ENCODE measurements around the gene RAB37.

Gene RAB37

DNA sequence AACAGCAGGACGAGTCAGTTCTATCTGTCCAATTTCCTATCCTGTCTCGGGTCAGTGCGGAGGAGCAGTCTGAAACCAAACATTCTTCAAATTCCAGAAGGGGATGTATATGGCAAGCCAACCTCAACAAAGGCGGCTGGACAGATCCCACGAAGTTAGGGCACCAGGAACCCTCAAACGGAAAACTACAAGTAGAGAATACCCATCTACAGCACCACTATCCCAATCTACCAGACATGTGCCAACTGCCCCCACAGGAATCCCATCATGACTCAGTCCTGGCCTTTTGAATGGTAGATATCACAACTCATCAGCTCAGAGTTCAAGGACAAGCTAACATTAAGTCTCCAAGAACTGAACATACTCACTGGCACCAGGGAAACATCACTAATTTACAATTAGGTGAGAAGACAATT is 36.8 kb downstream of the RAB37 start:
- no peak for TF ChIP-seq CTCF (IDR thresholded peaks at IDR 0.05; ENCODE audit: control insufficient read depth, insufficient read depth, low read depth, low read length, missing control alignments)
- no peak for DNase-seq (ENCODE audit: low read depth)
- H3K4me3 ChIP-seq (ENCODE audit: control insufficient read depth, low read depth, low read length): no peak overlapping the region

GRCh38 chr17:74775409-74776043 is 38.5 kb downstream of the RAB37 start:
- no peak for DNase-seq (ENCODE audit: low read depth)
- TF ChIP-seq CTCF (IDR thresholded peaks at IDR 0.05; ENCODE audit: control insufficient read depth, insufficient read depth, low read depth, low read length, missing control alignments): no peak

GRCh38 chr17:74776044-74776962 is 39.2 kb downstream of the RAB37 start, which contains the start of gene NAT9:
TSS of gene NAT9 (minus strand) at chr17:74776345. CDS start at chr17:74775698, 647 bp downstream.
- TF ChIP-seq CTCF (IDR thresholded peaks at IDR 0.05; ENCODE audit: control insufficient read depth, insufficient read depth, low read depth, low read length, missing control alignments): no peak

More at GRCh38 chr17:74775409-74776043, 38.5 kb downstream of the RAB37 start:
- H3K4me3 ChIP-seq (ENCODE audit: control insufficient read depth, low read depth, low read length): peak overlapping the region; percentile 98

DNA sequence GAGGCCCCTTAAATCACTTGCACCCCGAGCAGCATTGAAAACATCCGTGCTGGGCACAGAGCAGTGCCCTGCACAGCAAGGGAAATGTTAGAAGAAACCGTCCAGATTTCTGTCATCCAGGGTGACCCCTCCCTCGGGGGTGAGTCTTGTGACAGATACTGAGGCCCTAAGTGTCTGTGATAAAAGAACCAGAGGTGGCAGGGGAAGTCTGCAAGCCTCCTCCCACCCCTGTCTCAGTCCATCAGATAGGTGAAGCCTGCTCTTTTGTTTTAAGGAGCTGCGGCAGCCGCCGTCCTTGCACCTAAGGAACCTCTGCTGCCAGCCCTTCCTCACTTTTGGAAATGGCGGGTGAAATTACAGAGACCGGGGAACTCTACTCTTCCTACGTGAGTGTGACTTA is 39.9 kb downstream of the RAB37 start:
- peak overlapping the region; percentile 98 for H3K4me3 ChIP-seq (ENCODE audit: control insufficient read depth, low read depth, low read length)
- no peak for DNase-seq (ENCODE audit: low read depth)
- TF ChIP-seq CTCF (IDR thresholded peaks at IDR 0.05; ENCODE audit: control insufficient read depth, insufficient read depth, low read depth, low read length, missing control alignments): no peak

More at GRCh38 chr17:74776044-74776962, 39.2 kb downstream of the RAB37 start, which contains the start of gene NAT9:
- H3K4me3 ChIP-seq (ENCODE audit: control insufficient read depth, low read depth, low read length): peak within 1 kb of the TSS; percentile 98
- DNase-seq (ENCODE audit: low read depth): peak; percentile 66

- no peak overlapping the region for H3K4me3 ChIP-seq (ENCODE audit: control insufficient read depth, low read depth, low read length)
- TF ChIP-seq CTCF (IDR thresholded peaks at IDR 0.05; ENCODE audit: control insufficient read depth, insufficient read depth, low read depth, low read length, missing control alignments): no peak
- DNase-seq (ENCODE audit: low read depth): no peak
Measured at GRCh38 chr17:74777901-74778515, 41.0 kb downstream of the RAB37 start.

GRCh38 chr17:74778960-74779359 is 41.9 kb downstream of the RAB37 start:
- H3K4me3 ChIP-seq (ENCODE audit: control insufficient read depth, low read depth, low read length): no peak overlapping the region
- no peak for TF ChIP-seq CTCF (IDR thresholded peaks at IDR 0.05; ENCODE audit: control insufficient read depth, insufficient read depth, low read depth, low read length, missing control alignments)
- peak; percentile 47 for DNase-seq (ENCODE audit: low read depth)
